Endothelial cell (in vitro differentiated cells): ENCODE data around the gene WNT9A. TPM values are rescaled to one million over a fixed set of nuclear protein-coding genes. Genes with fewer than 3 reads are reported as not detected.

Source experiments
- DNase-seq: peaks from one replicate; pipeline ENCODE4 v3.0.0; 2021; ENCODE audit warnings: low spot score
- H3K27ac Mint-ChIP-seq: one replicate; pipeline ENCODE4 v1.8.0; 2021; ENCODE audit warnings: mixed read lengths, inconsistent platforms; ENCODE audit not compliant: unreplicated experiment
- H3K27me3 Mint-ChIP-seq: one replicate; pipeline ENCODE4 v1.8.0; 2021; ENCODE audit warnings: mild to moderate bottlenecking, moderate library complexity, mixed read lengths, inconsistent platforms; ENCODE audit not compliant: unreplicated experiment
- H3K36me3 Mint-ChIP-seq: one replicate; pipeline ENCODE4 v1.8.0; 2021; ENCODE audit warnings: mild to moderate bottlenecking, low read depth, mixed read lengths, inconsistent platforms; ENCODE audit not compliant: unreplicated experiment
- H3K4me1 Mint-ChIP-seq: one replicate; pipeline ENCODE4 v1.8.0; 2021; ENCODE audit warnings: mild to moderate bottlenecking, mixed read lengths, inconsistent platforms; ENCODE audit not compliant: unreplicated experiment
- H3K4me3 Mint-ChIP-seq: one replicate; pipeline ENCODE4 v1.8.0; 2021; ENCODE audit warnings: mild to moderate bottlenecking, mixed read lengths, inconsistent platforms; ENCODE audit not compliant: unreplicated experiment
- H3K9me3 Mint-ChIP-seq: one replicate; pipeline ENCODE4 v1.8.0; 2021; ENCODE audit warnings: mixed read lengths, inconsistent platforms; ENCODE audit not compliant: unreplicated experiment
- microRNA-seq: library from miRNA; unstranded; fragments of <30 nt; microRNA quantifications from one replicate; pipeline ENCODE4, GENCODE V29; 2020; ENCODE audit not compliant: unreplicated experiment
- total RNA-seq: library from RNA; stranded (reverse); fragmentation: NEBNext Ultra II Directional; extraction: Animal tissue kit (Norgen Biotek cat#: 25700); gene quantifications from one replicate; pipeline ENCODE4 v1.2.1, GENCODE V29; 2021; ENCODE audit not compliant: unreplicated experiment
- TF ChIP-seq, protein P1 (sequence below): fragments of 200-600 bp; sonication (generic); IDR thresholded peaks from one replicate; pipeline ENCODE4 v1.5.0; 2021; ENCODE audit warnings: antibody characterized with exemption; ENCODE audit not compliant: unreplicated experiment

WNT9A gene
- total RNA-seq, 1 donor from 2014 or later, result 1.0 TPM

DNA sequence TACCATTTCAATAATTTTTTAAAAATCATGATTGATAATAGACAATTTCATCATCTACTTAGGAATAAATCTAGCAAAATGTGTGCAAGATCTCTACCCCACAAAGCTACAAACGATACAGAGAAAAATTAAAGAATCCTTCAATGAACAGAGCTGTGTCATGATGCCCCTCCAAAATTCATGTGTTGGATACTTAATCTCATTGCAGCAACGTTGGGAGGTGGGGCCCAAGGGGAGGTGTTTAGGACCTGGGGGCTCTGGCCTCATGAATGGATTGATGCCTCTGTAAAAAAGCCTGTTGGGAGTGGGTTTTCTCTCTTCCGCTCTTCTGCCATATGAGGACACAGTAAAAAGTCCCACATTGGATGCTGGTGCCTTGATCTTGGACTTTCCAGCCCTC, 77.4 kb downstream of the WNT9A start:
- Mint-ChIP-seq H3K9me3 (no peaks in the 10 kb centered on the region), H3K36me3 (no peaks in the 10 kb centered on the region), H3K4me1 (peaks cover 13% of the 10 kb centered on the region), H3K27me3 (no peaks in the 10 kb centered on the region), H3K27ac (no peak overlapping the region), H3K4me3 (no peak overlapping the region)
- DNase-seq, result no peak
- TF ChIP-seq, protein P1, sequence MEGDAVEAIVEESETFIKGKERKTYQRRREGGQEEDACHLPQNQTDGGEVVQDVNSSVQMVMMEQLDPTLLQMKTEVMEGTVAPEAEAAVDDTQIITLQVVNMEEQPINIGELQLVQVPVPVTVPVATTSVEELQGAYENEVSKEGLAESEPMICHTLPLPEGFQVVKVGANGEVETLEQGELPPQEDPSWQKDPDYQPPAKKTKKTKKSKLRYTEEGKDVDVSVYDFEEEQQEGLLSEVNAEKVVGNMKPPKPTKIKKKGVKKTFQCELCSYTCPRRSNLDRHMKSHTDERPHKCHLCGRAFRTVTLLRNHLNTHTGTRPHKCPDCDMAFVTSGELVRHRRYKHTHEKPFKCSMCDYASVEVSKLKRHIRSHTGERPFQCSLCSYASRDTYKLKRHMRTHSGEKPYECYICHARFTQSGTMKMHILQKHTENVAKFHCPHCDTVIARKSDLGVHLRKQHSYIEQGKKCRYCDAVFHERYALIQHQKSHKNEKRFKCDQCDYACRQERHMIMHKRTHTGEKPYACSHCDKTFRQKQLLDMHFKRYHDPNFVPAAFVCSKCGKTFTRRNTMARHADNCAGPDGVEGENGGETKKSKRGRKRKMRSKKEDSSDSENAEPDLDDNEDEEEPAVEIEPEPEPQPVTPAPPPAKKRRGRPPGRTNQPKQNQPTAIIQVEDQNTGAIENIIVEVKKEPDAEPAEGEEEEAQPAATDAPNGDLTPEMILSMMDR, result no peak

DNA sequence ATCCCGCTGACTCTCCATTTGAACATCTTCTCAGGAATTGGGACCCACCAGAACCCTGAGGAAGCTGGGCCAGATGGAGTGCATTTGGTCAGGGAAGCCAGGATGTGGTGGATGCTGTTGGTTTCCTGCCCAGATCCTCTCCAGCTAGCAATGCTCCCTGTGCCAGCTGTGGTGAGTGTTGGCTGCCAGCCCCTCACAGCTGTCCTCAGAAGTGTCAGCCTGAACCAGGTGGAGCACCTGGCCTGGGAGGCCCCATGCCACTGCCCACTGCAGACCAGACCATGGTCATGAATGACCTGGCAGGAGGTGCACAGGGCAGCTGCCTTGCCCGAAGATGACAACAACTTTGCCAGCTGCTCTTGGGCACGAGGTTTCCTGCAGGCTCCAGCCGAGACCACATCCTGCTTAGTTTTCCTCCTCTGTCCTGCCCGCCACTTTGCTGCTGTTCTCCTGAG, 77.9 kb downstream of the WNT9A start:
- no peak for DNase-seq
- Mint-ChIP-seq H3K4me1 (peaks cover 13% of the 10 kb centered on the region), H3K9me3 (no peaks in the 10 kb centered on the region), H3K36me3 (no peaks in the 10 kb centered on the region), H3K27ac (no peak overlapping the region), H3K27me3 (no peaks in the 10 kb centered on the region), H3K4me3 (no peak overlapping the region)
- TF ChIP-seq, protein P1, result no peak

DNA sequence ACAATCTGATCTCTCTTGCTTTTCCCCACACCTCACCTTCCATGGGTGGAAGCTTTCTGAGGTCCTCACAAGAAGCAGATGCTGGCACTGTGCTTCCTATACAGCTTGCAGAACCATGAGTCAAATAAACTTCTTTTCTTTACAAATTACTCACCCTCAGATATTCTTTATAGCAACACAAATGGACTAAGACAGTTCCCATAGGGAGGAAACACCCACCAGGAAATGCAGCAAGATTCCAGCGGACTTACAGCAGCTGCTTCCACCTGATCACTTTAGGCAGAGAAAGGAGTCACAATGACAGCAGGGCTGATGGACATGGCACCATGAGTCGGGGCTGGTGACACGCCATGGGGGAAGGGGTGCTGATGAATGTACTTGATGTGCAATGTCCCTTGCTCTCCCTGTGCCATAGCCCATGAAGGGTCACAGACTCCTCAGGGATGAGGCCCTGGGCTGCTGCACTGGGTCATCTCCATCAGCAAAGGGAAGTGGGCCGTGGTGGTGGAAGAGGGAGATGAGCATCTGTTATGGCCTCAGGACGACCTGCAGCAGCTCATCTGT, 78.4 kb downstream of the WNT9A start:
- TF ChIP-seq, protein P1, result no peak
- Mint-ChIP-seq H3K36me3 (no peaks in the 10 kb centered on the region), H3K27ac (no peak overlapping the region), H3K4me3 (no peak overlapping the region), H3K9me3 (no peaks in the 10 kb centered on the region), H3K27me3 (no peaks in the 10 kb centered on the region), H3K4me1 (peaks cover 13% of the 10 kb centered on the region)
- no peak for DNase-seq

Small RNA genes within 50 kb of the gene (microRNA-seq; reads per million reads assigned to microRNA genes)
- gene MIR5008, result 1.0 reads per million, percentile 13 among the genes with 10 or more reads in this experiment

Other genes starting within 250 kb of the WNT9A start
- 13.4 TPM for gene JMJD4, start 212.6 kb downstream of the WNT9A start, total RNA-seq
- gene SNAP47, start 212.5 kb downstream of the WNT9A start, total RNA-seq, result 32.2 TPM
- not detected for gene PRSS38, start 132.3 kb downstream of the WNT9A start, total RNA-seq
- gene WNT3A, start 59.1 kb upstream of the WNT9A start, total RNA-seq, result not detected
- gene ARF1, start 134.8 kb upstream of the WNT9A start, total RNA-seq, result 393 TPM
- gene C1orf35, start 155.4 kb upstream of the WNT9A start, total RNA-seq, result 23.2 TPM
- gene MRPL55, start 161.4 kb upstream of the WNT9A start, total RNA-seq, result 47.5 TPM
- gene GUK1, start 192.3 kb upstream of the WNT9A start, total RNA-seq, result 280 TPM
- gene GJC2, start 202.0 kb upstream of the WNT9A start, total RNA-seq, result 13.0 TPM
- 11.5 TPM for gene IBA57, start 217.9 kb upstream of the WNT9A start, total RNA-seq